ENCODE data around the gene RERE. TPM values are rescaled to one million over a fixed set of nuclear protein-coding genes. Genes with fewer than 3 reads are reported as not detected.

RERE gene
- total RNA-seq, 6 experiments from 2014 or later: 36.5 to 41.6 (median 37.5) TPM

DNA sequence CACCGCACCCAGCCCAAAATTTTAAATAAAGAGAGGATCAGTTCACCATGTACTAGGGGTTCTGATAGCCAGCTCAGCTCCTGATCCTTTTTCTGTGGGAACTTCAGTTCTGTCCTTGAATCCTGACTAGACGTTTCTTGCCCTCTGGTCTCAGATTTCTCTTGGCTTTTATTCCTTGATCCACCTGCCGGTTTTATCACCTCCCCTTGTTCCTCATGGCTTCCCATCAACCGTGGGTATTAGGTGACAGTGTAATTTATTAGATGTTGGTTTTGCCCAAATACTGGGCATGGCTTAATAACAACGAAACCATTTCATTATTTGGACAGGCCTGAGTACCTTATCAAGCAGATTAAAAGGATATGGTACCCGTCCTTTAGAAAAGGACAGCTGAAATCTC, 477.0 kb downstream of the RERE start:
- Mint-ChIP-seq H3K27me3 (ENCODE audit: insufficient read depth) (peaks cover 7% of the 10 kb centered on the region), H3K4me3 (no peak overlapping the region), H3K9me3 (peaks cover 5% of the 10 kb centered on the region), H3K36me3 (ENCODE audit: low read depth) (peaks cover 12% of the 10 kb centered on the region; the same call in 1 of the 2 replicates), H3K27ac (no peak overlapping the region), H3K4me1 (ENCODE audit: low read depth) (peaks cover 30% of the 10 kb centered on the region)
- TF ChIP-seq, protein P1, sequence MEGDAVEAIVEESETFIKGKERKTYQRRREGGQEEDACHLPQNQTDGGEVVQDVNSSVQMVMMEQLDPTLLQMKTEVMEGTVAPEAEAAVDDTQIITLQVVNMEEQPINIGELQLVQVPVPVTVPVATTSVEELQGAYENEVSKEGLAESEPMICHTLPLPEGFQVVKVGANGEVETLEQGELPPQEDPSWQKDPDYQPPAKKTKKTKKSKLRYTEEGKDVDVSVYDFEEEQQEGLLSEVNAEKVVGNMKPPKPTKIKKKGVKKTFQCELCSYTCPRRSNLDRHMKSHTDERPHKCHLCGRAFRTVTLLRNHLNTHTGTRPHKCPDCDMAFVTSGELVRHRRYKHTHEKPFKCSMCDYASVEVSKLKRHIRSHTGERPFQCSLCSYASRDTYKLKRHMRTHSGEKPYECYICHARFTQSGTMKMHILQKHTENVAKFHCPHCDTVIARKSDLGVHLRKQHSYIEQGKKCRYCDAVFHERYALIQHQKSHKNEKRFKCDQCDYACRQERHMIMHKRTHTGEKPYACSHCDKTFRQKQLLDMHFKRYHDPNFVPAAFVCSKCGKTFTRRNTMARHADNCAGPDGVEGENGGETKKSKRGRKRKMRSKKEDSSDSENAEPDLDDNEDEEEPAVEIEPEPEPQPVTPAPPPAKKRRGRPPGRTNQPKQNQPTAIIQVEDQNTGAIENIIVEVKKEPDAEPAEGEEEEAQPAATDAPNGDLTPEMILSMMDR (IDR thresholded peaks at IDR 0.05): no peak
- DNase-seq: no peak

DNA sequence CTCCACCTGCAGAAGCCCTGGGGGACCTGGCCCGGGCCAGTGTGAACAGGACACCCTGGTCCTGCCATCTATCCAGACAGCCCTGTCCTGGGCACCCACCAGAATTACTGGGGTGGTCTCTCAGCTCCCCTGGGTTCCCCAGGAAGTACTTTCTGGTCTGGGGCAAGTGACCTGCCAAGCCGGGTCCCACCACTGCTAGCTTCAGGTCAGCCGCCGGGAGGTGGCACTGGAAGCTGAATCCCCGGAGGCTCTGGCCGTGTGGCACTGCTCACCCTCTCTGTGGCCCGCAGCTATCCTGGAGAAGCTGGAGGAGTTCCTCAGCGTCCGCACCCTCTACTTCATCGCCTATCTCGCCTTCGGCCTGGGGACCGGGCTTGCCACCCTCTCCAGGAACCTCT, 478.2 kb downstream of the RERE start:
- DNase-seq: no peak
- Mint-ChIP-seq H3K27ac (no peak overlapping the region), H3K27me3 (ENCODE audit: insufficient read depth) (peaks cover 13% of the 10 kb centered on the region), H3K36me3 (ENCODE audit: low read depth) (peaks cover 5% of the 10 kb centered on the region; the same call in 1 of the 2 replicates), H3K4me3 (no peak overlapping the region), H3K4me1 (ENCODE audit: low read depth) (peaks cover 22% of the 10 kb centered on the region), H3K9me3 (peaks cover 5% of the 10 kb centered on the region)
- TF ChIP-seq, protein P1 (IDR thresholded peaks at IDR 0.05): no peak

DNA sequence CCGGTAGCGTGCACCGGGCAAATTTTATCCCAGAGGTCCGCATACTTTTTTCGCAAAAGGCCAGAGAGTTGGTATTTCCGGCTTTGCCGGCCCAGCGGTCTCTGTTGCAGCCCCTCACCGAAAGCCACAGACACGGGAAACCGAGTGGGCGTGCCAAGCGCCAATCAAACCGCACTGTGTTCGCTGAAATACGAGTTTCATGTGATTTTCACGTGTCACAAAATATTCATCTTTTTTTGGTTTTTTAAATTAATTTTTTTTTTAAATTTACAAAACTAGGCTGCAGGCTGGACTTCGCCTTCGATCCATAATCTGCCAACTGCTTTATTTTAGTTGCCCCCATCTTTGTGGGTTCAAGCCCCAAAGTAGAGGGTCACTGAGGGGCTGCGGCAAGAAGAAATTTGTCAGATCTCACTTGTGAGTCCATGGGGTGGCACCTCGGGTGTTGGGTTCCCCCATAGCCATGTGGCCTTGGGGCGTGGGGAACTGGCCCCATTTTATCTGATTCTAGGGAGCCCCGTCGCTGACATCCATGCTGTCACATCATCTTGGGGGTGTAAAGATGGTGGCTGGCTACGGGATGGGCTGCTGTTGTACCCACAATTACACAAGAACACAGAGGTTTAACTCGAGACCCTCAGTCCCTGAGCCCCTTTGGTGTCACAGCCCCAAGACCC, 478.8 kb downstream of the RERE start:
- H3K27me3 Mint-ChIP-seq (ENCODE audit: insufficient read depth): peaks cover 14% of the 10 kb centered on the region
- H3K36me3 Mint-ChIP-seq (ENCODE audit: low read depth): peaks cover 8% of the 10 kb centered on the region; the same call in 1 of the 2 replicates
- H3K9me3 Mint-ChIP-seq: peaks cover 5% of the 10 kb centered on the region
- DNase-seq: no peak
- no peak overlapping the region for H3K27ac Mint-ChIP-seq
- TF ChIP-seq, protein P1 (IDR thresholded peaks at IDR 0.05): no peak
- peaks cover 17% of the 10 kb centered on the region for H3K4me1 Mint-ChIP-seq (ENCODE audit: low read depth)
- H3K4me3 Mint-ChIP-seq: no peak overlapping the region

DNA sequence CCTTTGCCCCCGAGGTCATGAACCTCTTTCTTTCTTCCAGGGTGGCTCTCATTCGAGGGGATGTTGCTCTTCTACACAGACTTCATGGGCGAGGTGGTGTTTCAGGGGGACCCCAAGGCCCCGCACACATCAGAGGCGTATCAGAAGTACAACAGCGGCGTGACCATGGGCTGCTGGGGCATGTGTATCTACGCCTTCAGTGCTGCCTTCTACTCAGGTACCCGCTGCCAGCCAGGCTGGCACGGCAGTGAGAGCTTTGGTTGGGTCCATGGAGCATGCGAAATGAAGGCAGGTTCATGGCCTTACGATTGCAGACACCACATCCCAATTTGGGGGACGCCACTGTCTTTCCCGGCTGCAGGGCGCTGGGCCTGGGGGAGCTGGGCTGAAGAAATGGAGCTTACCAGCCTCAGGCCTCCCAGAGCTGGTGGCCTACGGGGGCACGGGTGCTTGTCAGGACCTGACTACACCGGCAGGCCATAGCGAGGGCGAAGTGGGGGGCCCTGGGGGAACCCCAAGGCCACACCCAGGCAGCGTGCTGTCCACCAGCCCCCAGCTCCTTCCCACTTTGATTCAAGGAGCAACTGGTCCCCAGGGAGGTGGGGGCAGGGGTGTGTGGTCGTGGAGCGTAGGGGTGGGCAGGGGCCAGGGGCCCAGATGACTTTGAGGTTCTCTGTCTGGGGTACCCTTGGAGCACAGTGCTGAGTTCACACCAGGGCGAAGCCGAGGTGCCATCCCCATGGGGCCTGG, 479.5 kb downstream of the RERE start:
- H3K27me3 Mint-ChIP-seq (ENCODE audit: insufficient read depth): peaks cover 13% of the 10 kb centered on the region
- H3K9me3 Mint-ChIP-seq: peaks cover 5% of the 10 kb centered on the region
- H3K4me3 Mint-ChIP-seq: no peak overlapping the region
- TF ChIP-seq, protein P1 (IDR thresholded peaks at IDR 0.05): no peak
- H3K4me1 Mint-ChIP-seq (ENCODE audit: low read depth): peaks cover 10% of the 10 kb centered on the region
- H3K36me3 Mint-ChIP-seq (ENCODE audit: low read depth): peaks cover 8% of the 10 kb centered on the region; the same call in 1 of the 2 replicates
- no peak for DNase-seq
- no peak overlapping the region for H3K27ac Mint-ChIP-seq

DNA sequence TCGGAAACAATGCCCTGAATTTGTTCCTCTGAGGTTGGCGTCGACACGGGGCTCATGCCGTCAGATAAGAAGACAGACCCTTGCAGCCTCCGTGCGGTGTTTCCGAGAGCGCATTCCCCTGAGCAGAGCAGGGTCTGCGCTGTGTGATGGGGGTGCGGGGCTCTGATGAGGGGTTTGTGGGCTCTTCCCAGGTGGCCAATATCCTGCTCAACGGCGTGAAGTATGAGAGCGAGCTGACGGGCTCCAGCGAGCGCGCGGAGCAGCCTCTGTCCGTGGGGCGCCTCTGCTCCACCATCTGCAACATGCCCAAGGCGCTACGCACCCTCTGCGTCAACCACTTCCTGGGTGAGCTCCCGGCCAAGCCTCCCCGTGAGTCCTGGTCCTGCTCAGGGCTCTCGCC, 482.2 kb downstream of the RERE start:
- peaks cover 5% of the 10 kb centered on the region for H3K9me3 Mint-ChIP-seq
- H3K4me3 Mint-ChIP-seq: no peak overlapping the region
- DNase-seq: no peak
- TF ChIP-seq, protein P1 (IDR thresholded peaks at IDR 0.05): no peak
- no peak overlapping the region for H3K27ac Mint-ChIP-seq
- peaks cover 8% of the 10 kb centered on the region; the same call in 1 of the 2 replicates for H3K36me3 Mint-ChIP-seq (ENCODE audit: low read depth)
- peaks cover 13% of the 10 kb centered on the region for H3K27me3 Mint-ChIP-seq (ENCODE audit: insufficient read depth)
- H3K4me1 Mint-ChIP-seq (ENCODE audit: low read depth): no peaks in the 10 kb centered on the region

All from HFFc6 (cell line).